Transverse colon (tissue), 4 donors: Measurements from ENCODE around the gene GNA12. TPM values are rescaled to one million over a fixed set of nuclear protein-coding genes. Genes with fewer than 3 reads are reported as not detected.

Source experiments
- DNase-seq: peaks from one replicate; pipeline ENCODE4 v3.0.0-alpha.2; 2019
- H3K27ac ChIP-seq, 4 donors: fragments of 200-600 bp; sonication (generic); 2 replicates each; pipeline ENCODE4 v1.5.1; 2016 to 2018; ENCODE audit warnings: inconsistent platforms in 4 of 4
- H3K27me3 ChIP-seq: fragments of 200-600 bp; sonication (generic); 2 replicates; pipeline ENCODE4 v1.5.1; 2017; ENCODE audit warnings: inconsistent platforms
- H3K36me3 ChIP-seq, 4 donors: fragments of 200-600 bp; sonication (generic); 2 replicates each; pipeline ENCODE4 v1.5.1; 2017 to 2019; ENCODE audit warnings: inconsistent platforms in 4 of 4
- H3K4me1 ChIP-seq, 4 donors: fragments of 200-600 bp; sonication (generic); 2 replicates each; pipeline ENCODE4 v1.5.1; 2017 to 2020; ENCODE audit warnings: inconsistent platforms in 4 of 4
- H3K4me3 ChIP-seq, 4 donors: fragments of 200-600 bp; sonication (generic); 1 replicate in 1 of 4; 2 replicates in 3 of 4; pipeline versions ENCODE4 v1.5.1 to v1.6.1; 2017 to 2019; ENCODE audit warnings: inconsistent platforms in 4 of 4
- H3K9me3 ChIP-seq, 2 donors: fragments of 200-600 bp; sonication (generic); 2 replicates each; pipeline ENCODE4 v1.5.1; 2017 to 2019; ENCODE audit warnings: inconsistent platforms in 2 of 2
- CTCF ChIP-seq, 5 experiments: fragments of 200-600 bp in 3 of 5; fragments of 450-650 bp in 2 of 5; sonication (generic) in 3 of 5; IDR thresholded peaks; 1 replicate in 2 of 5; 2 replicates in 3 of 5; pipeline ENCODE4 v1.5.1; 2016 to 2017; ENCODE audit warnings: antibody characterized with exemption in 5 of 5, inconsistent platforms in 3 of 5, mild to moderate bottlenecking in 2 of 5, moderate library complexity in 1 of 5
- EP300 ChIP-seq: sonication (generic); formaldehyde crosslinking; IDR thresholded peaks from one replicate; pipeline ENCODE4 v1.6.1; 2017; ENCODE audit warnings: antibody characterized with exemption, low read depth
- POLR2A ChIP-seq: fragments of 450-650 bp; IDR thresholded peaks from one replicate; pipeline ENCODE4 v1.6.1; 2016; ENCODE audit warnings: antibody characterized with exemption, mild to moderate bottlenecking, moderate library complexity
- POLR2AphosphoS5 ChIP-seq, 3 donors: sonication (generic); formaldehyde crosslinking; IDR thresholded peaks; one replicate each; pipeline ENCODE4 v1.6.1; 2016; ENCODE audit warnings: antibody characterized with exemption in 3 of 3
- WGBS, 2 donors: methylation state at CpG; one replicate each; pipeline ENCODE4 v1.1.5; 2018; ENCODE audit warnings: low coverage in 1 of 2; 5-methylcytosine and 5-hydroxymethylcytosine counted together
- in situ Hi-C, 4 donors: fragments of 200-750 bp; cut with MboI; loops; one replicate each; pipeline versions ENCODE4 v1.15.0 to v1.15.1; 2017; ENCODE audit warnings: low sequenced_read_pairs in 3 of 4, low pct_ligation_motif_present in 1 of 4, low pct_unique_long_range_greater_than_20kb in 1 of 4
- intact Hi-C: fragments of 100-400 bp; cut with DNase I; formaldehyde crosslinking; loops from one replicate; pipeline ENCODE4 v1.15.1; 2023; ENCODE audit warnings: low total_unique reads
- total RNA-seq, 4 donors: library from RNA; depleted of rRNA; stranded (reverse); fragments of >200 nt; gene quantifications; one replicate each; pipeline ENCODE4 v1.1.0, GENCODE V29; 2016

GNA12 gene
- total RNA-seq, 4 donors from 2014 or later: 18.9 to 39.6 (median 22.2) TPM

- Histone ChIP-seq H3K4me1 (peaks cover 3 to 36% (median 23%) of the 10 kb centered on the region in 4 donors), H3K27me3 (no peaks in the 10 kb centered on the region), H3K9me3 (no peaks in the 10 kb centered on the region), H3K36me3 (no peaks in the 10 kb centered on the region), H3K4me3 (no peak overlapping the region), H3K27ac (no peak overlapping the region)
- in situ Hi-C loops (no loop called here), intact Hi-C loops (no loop called here)
- DNase-seq: no peak
- TF ChIP-seq EP300: no peak
- 82 to 100% methylated on average over 5 to 12 of the region's 12 CpGs for WGBS, 2 donors
These were observed 130.1 kb downstream of the GNA12 start for GRCh38 chr7:2713978-2714377.

- peaks cover 3 to 33% (median 23%) of the 10 kb centered on the region in 4 donors for H3K4me1 ChIP-seq
- DNase-seq: no peak
These were observed 130.7 kb downstream of the GNA12 start for GRCh38 chr7:2713370-2713769.

GRCh38 chr7:2711895-2712675, 132.0 kb downstream of the GNA12 start:
- Histone ChIP-seq H3K9me3 (no peaks in the 10 kb centered on the region), H3K4me1 (peaks cover under 1 to 20% (median 14%) of the 10 kb centered on the region in 4 donors), H3K27me3 (no peaks in the 10 kb centered on the region), H3K4me3 (no peak overlapping the region), H3K36me3 (no peaks in the 10 kb centered on the region), H3K27ac (no peak overlapping the region)
- TF ChIP-seq POLR2AphosphoS5 (IDR thresholded peaks at IDR 0.05): no peak
- no peak for TF ChIP-seq CTCF (IDR thresholded peaks at IDR 0.05)
- TF ChIP-seq POLR2A: no peak
- no peak for TF ChIP-seq EP300
- intact Hi-C loops (no loop called here), in situ Hi-C loops (no loop called here)
- 92 to 94% methylated on average over 2 to 24 of the region's 25 CpGs for WGBS, 2 donors
- DNase-seq: no peak

More at GRCh38 chr7:2713370-2713769, 130.7 kb downstream of the GNA12 start:
- TF ChIP-seq CTCF (IDR thresholded peaks at IDR 0.05): no peak
- no peak for TF ChIP-seq EP300
- no peak for TF ChIP-seq POLR2A
- no peak for TF ChIP-seq POLR2AphosphoS5 (IDR thresholded peaks at IDR 0.05)
- H3K27ac ChIP-seq: no peak overlapping the region
- in situ Hi-C loops: no loop called here
- no peaks in the 10 kb centered on the region for H3K36me3 ChIP-seq
- no peaks in the 10 kb centered on the region for H3K27me3 ChIP-seq
- intact Hi-C loops: no loop called here
- no peaks in the 10 kb centered on the region for H3K9me3 ChIP-seq
- 75% methylated on average over 13 of the region's 13 CpGs; no CpG with 5 or more reads in 1 of the 2 donors for WGBS, 2 donors
- no peak overlapping the region for H3K4me3 ChIP-seq

- no peaks in the 10 kb centered on the region for H3K36me3 ChIP-seq
- in situ Hi-C loops: no loop called here
- H3K4me1 ChIP-seq: peaks cover 0 to 13% (median 6%) of the 10 kb centered on the region in 4 donors
- no peak overlapping the region for H3K4me3 ChIP-seq
- H3K9me3 ChIP-seq: no peaks in the 10 kb centered on the region
- no peak for TF ChIP-seq POLR2A
- TF ChIP-seq POLR2AphosphoS5 (IDR thresholded peaks at IDR 0.05): no peak
- TF ChIP-seq CTCF (IDR thresholded peaks at IDR 0.05): no peak
- TF ChIP-seq EP300: no peak
- no peaks in the 10 kb centered on the region for H3K27me3 ChIP-seq
- DNase-seq: no peak
- no peak overlapping the region for H3K27ac ChIP-seq
- 55% methylated on average over 4 of the region's 4 CpGs; no CpG with 5 or more reads in 1 of the 2 donors for WGBS, 2 donors
- intact Hi-C loops: no loop called here
These were observed 133.1 kb downstream of the GNA12 start for GRCh38 chr7:2710901-2711551.
